Measurements from ENCODE around the gene CARTPT.
A peak's percentile ranks its signal among the peaks of the same experiment; 100 is the strongest.

CARTPT gene

DNA sequence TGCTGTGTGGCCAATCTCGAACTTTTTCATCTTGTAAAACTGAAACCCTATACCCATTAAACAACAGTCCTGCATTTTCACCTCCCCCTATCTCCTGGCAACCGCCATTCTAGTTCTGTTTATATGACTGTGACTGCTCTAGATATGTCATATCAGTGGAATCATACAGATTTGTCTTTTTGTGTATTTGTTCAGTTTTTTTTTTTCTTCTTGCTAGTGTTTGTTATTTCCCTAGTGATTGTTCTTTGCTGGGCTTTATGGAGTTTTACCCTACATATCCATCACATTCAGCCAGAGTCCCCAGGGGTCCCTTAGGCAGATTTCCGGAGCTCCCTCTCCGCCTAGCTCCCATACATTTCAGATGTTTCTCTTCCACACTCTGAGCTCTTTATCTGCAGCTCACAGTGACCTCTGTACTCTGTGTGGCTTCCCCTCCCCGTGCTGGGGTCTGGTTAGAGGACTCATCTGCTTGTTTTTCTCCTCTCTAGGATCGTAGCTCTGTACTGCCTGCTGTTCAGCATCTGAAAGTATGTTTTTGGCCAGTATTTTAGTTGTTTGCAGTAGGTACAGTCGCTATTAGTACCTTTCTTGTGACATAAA lies 25.1 kb upstream of the CARTPT start:
- TF ChIP-seq, protein P1, sequence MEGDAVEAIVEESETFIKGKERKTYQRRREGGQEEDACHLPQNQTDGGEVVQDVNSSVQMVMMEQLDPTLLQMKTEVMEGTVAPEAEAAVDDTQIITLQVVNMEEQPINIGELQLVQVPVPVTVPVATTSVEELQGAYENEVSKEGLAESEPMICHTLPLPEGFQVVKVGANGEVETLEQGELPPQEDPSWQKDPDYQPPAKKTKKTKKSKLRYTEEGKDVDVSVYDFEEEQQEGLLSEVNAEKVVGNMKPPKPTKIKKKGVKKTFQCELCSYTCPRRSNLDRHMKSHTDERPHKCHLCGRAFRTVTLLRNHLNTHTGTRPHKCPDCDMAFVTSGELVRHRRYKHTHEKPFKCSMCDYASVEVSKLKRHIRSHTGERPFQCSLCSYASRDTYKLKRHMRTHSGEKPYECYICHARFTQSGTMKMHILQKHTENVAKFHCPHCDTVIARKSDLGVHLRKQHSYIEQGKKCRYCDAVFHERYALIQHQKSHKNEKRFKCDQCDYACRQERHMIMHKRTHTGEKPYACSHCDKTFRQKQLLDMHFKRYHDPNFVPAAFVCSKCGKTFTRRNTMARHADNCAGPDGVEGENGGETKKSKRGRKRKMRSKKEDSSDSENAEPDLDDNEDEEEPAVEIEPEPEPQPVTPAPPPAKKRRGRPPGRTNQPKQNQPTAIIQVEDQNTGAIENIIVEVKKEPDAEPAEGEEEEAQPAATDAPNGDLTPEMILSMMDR (IDR thresholded peaks at IDR 0.05; ENCODE audit: low read length, missing control alignments), result no peak
- H3K4me3 ChIP-seq (replicated peaks; ENCODE audit: low read depth, low read length), result no peak overlapping the region
- DNase-seq (ENCODE audit: low read depth), result no peak

GRCh38 chr5:71695071-71695470 lies 24.0 kb upstream of the CARTPT start:
- DNase-seq (ENCODE audit: low read depth), result no peak
- H3K4me3 ChIP-seq (replicated peaks; ENCODE audit: low read depth, low read length), result no peak overlapping the region
- TF ChIP-seq, protein P1 (IDR thresholded peaks at IDR 0.05; ENCODE audit: low read length, missing control alignments), result no peak

GRCh38 chr5:71695595-71695994 lies 23.5 kb upstream of the CARTPT start:
- DNase-seq (ENCODE audit: low read depth), result no peak
- TF ChIP-seq, protein P1 (IDR thresholded peaks at IDR 0.05; ENCODE audit: low read length, missing control alignments), result no peak
- H3K4me3 ChIP-seq (replicated peaks; ENCODE audit: low read depth, low read length), result no peak overlapping the region

- TF ChIP-seq, protein P1 (IDR thresholded peaks at IDR 0.05; ENCODE audit: low read length, missing control alignments), result peak; percentile 52
- no peak overlapping the region for H3K4me3 ChIP-seq (replicated peaks; ENCODE audit: low read depth, low read length)
- no peak for DNase-seq (ENCODE audit: low read depth)
These were observed 21.1 kb upstream of the CARTPT start for GRCh38 chr5:71697967-71698366.

GRCh38 chr5:71699233-71699632 lies 19.8 kb upstream of the CARTPT start:
- DNase-seq (ENCODE audit: low read depth), result no peak
- H3K4me3 ChIP-seq (replicated peaks; ENCODE audit: low read depth, low read length), result no peak overlapping the region
- TF ChIP-seq, protein P1 (IDR thresholded peaks at IDR 0.05; ENCODE audit: low read length, missing control alignments), result no peak

- TF ChIP-seq, protein P1 (IDR thresholded peaks at IDR 0.05; ENCODE audit: low read length, missing control alignments), result no peak
- DNase-seq (ENCODE audit: low read depth), result no peak
- no peak overlapping the region for H3K4me3 ChIP-seq (replicated peaks; ENCODE audit: low read depth, low read length)
These were observed 19.3 kb upstream of the CARTPT start for GRCh38 chr5:71699751-71700150.

DNA sequence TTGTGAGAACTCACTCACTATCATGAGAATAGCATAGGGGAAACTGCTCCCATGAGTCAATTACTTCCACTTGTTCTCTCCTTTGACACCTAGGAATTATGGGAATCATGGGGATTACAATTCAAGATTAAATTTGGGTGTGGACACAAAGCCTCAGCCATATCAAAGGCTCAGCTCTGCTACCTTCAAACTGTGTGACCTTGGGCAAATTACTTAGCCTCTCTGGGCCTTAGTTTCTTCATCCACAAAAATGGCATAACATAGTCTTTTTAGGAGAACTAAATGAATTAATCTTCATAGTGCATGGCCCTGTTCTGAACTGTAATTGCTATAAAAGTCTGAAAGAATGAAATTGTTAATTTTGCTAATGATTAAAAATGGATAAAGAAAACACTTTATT lies 18.3 kb upstream of the CARTPT start:
- no peak for DNase-seq (ENCODE audit: low read depth)

More for the DNA sequence above, 18.3 kb upstream of the CARTPT start:
- no peak overlapping the region for H3K4me3 ChIP-seq (replicated peaks; ENCODE audit: low read depth, low read length)
- TF ChIP-seq, protein P1 (IDR thresholded peaks at IDR 0.05; ENCODE audit: low read length, missing control alignments), result no peak
